ENCODE measurements around the gene ALDH3A1. TPM values are rescaled to one million over a fixed set of nuclear protein-coding genes. Genes with fewer than 3 reads are reported as not detected.

Gene ALDH3A1
- total RNA-seq, 1 donor from 2014 or later, result not detected

DNA sequence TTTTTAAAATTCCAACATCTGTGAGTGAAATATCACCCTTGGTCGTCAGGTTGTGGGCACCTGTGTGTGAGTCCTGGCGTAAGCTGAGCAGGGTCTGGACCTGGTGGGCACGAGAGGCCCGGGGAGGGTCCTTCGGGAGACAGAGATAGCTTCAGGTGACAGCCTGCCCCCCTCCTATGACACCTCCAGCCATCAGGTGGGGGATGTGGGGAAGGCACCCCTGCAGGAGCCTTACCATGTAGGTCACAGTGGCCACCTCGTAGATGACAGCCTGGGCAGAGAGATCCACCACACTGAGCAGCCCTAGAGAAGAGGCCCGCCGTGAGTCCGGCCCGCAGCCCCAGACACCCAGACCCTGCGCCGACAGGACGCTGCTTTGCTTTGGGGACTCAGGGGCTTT, 42.9 kb downstream of the ALDH3A1 start:
- intact Hi-C loops (cut with micrococcal nuclease), result no loop called here

DNA sequence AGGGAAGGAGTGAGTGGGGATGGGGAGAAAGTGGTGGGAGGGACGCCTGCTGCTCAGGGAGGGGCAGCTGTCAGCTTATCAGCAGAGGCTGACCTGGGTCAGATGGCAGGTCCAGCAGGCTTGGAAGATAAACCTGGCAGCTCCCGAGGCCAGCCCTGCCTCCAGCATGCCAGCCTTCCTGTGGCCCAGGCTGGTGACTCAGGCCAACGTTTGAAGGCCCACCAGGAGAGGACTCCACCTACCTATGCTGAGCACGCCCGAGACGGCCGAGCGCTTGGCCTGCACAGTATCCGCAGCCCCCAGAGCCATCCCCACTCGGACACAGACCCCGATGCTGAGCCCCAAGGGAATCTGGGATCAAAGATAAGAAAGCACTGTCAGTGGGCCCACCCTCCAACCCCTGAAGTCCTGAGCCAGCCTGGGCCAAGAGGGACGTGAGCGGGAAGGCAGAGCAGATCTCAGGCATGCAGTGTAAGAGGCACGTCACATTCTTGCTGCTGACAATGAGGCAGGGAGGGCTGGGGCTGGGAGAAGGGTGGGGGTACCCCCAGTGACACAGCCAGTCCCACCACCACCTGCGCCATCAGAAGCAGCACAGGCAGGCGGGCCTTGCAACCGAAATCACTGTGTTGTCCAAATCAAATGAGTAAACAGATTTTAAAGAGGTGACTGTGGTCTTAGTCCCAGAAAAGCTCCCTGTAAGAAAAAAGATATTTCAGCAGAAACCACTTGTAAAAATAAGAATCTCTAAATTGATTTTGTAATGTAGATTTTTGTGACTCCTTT, 44.1 kb downstream of the ALDH3A1 start:
- intact Hi-C loops (cut with micrococcal nuclease), result no loop called here

DNA sequence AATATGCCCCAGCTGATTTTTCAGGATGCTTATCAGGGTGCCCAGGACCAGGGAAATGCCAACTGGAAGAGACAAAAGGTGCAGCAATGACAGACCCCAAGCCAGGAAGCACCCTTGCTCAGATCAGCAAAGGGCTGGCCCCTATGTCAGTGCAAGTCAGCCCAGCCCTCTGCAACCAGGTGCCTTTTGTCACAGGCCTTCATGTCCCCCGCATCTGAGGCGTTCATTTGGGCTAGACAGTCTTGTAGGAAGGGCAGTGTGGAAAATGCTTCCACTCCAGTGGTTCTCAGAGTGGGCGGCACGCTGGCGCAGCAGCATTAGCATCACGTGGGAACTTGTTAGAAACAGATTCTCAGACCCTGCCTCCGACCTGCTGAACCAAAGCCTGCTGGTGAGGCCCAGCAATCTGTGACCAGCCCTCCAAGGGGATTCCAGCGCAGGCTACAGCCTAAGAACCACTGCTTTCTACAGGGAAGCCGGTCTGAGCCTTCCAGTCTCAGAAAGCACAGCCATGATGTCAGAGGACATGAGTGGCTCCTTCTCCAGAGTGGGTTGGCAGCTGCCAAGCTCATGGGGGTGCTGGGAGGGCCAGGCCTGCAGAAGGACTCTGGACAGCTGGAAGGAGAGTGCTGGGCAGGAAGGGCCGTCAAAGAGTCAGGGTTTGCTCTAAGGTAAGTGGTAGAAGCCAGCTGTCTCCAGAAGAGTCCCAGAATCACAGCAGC, 44.8 kb downstream of the ALDH3A1 start:
- intact Hi-C loops (cut with micrococcal nuclease), result no loop called here

DNA sequence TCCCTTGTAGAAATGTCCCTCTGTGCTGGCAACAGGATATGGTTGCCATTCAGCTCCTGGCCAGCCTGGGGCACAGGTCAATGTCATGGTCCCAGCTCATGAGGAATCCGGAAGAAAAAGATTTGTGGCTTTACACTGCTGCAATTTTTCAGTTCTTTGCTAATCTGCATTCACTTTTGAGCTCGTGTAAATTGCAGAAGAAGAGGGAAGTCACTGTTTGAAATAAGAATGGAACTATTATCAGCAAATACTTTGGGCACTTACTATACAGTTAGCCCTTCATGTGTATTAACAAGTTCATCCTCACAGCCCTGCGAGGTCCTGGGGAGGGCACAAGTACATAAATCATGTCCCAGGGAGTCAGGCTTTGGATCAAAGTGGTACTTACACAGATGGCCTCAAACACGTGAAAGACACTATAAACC, 45.9 kb downstream of the ALDH3A1 start:
- intact Hi-C loops (cut with micrococcal nuclease), result no loop called here

Other genes starting within 250 kb of the ALDH3A1 start
- not detected in 2 replicates for gene SLC47A1, start 214.4 kb downstream of the ALDH3A1 start, total RNA-seq
- 30.1 and 32.4 TPM in 2 replicates for gene ALDH3A2, start 99.5 kb downstream of the ALDH3A1 start, total RNA-seq
- gene SLC47A2, start 31.7 kb downstream of the ALDH3A1 start, total RNA-seq, result not detected in 2 replicates
- 12.7 and 14.8 TPM in 2 replicates for gene ULK2, start 119.6 kb upstream of the ALDH3A1 start, total RNA-seq
- 40.6 and 43.2 TPM in 2 replicates for gene AKAP10, start 229.5 kb upstream of the ALDH3A1 start, total RNA-seq